ENCODE measurements around the gene BBS7.
A peak's percentile ranks its signal among the peaks of the same experiment; 100 is the strongest.

BBS7 gene

DNA sequence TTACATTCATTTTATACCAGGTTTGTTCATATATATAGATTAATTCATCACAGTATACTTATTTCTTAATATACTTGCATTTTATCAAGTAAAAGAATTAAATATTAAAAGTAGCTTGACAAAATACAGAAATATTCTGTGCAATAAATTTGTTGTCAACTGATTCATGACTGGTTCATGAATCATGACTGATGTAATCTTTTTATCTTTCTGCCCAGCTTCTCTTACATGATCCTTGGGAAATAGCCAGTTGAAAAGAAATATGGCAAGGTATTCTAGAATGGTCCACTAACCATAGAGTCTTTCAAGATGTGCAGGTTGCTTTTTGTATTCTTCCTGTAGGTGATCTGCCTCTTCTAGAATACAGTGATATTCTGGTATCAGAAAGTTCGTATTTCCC is 42.4 kb downstream of the BBS7 start:
- DNase-seq (ENCODE audit: low read depth, low spot score): no peak

DNA sequence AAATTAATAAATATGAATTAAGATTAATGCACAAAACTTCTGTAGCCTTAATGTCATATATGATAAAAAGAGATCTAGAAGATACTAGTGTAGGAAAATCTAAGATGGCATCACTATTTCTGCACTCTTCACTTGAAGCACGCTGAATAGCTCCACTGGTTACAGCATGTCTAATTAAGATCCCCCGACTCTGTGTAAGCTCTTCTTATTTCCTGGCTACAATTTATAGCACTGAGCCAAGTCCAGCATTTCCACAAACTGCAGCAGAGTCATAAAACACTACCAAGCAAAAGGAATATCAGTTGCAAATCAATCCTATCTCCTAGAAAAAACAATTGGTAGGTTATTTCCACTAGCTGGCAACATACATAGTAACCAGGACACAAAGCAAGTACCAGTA is 45.3 kb downstream of the BBS7 start:
- DNase-seq (ENCODE audit: low read depth, low spot score): no peak

- no peak for DNase-seq (ENCODE audit: low read depth, low spot score)
Observed at GRCh38 chr4:121824171-121824527, 46.1 kb downstream of the BBS7 start.

GRCh38 chr4:121823505-121824170 is 46.6 kb downstream of the BBS7 start, which contains the start of gene CCNA2:
Gene CCNA2 (minus strand): TSS chr4:121823883. CDS start chr4:121823628, 255 bp downstream.
- DNase-seq (ENCODE audit: low read depth, low spot score): peak; percentile 98

GRCh38 chr4:121822796-121823504 is 47.3 kb downstream of the BBS7 start:
- DNase-seq (ENCODE audit: low read depth, low spot score): peak; percentile 58

GRCh38 chr4:121822047-121822446 is 48.2 kb downstream of the BBS7 start:
- no peak for DNase-seq (ENCODE audit: low read depth, low spot score)

DNA sequence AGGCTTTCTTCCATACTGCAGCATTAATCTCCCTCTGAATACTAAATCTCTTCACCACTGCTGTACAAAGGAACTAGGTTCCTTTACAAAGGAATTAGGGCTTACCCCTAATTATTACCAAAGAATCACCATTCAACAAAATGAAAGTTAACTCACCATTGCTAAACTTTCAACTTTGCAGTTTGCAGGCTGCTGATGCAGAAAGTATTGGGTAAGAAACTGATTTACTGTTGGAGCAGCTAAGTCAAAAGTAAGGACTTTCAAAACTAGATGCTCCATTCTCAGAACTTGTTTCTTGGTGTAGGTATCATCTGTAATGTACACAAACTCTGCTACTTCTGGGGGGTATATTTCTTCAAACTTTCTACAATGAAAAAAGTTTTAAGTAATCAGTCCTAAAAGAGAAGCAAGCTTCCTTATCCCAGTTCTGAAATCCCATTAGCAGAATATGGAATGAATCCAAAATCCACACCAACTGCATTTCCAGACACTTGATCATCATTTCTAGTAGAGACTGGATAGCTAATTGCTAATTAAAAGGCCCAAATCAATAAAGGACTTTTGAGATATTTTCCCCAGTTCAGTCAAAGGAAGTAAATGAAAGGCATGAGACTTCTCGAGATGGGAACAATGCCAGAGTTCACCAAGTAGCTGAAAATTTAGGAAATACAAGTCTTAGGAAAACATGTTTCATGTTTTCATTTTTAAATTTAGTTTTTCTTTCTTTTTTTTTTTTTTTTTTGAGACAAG is 50.9 kb downstream of the BBS7 start:
- DNase-seq (ENCODE audit: low read depth, low spot score): peak; percentile 75

GRCh38 chr4:121818215-121818614 is 52.1 kb downstream of the BBS7 start:
- no peak for DNase-seq (ENCODE audit: low read depth, low spot score)

GRCh38 chr4:121817701-121818100 is 52.6 kb downstream of the BBS7 start:
- DNase-seq (ENCODE audit: low read depth, low spot score): no peak

- DNase-seq (ENCODE audit: low read depth, low spot score): no peak
Observed at GRCh38 chr4:121817006-121817405, 53.3 kb downstream of the BBS7 start.

DNA sequence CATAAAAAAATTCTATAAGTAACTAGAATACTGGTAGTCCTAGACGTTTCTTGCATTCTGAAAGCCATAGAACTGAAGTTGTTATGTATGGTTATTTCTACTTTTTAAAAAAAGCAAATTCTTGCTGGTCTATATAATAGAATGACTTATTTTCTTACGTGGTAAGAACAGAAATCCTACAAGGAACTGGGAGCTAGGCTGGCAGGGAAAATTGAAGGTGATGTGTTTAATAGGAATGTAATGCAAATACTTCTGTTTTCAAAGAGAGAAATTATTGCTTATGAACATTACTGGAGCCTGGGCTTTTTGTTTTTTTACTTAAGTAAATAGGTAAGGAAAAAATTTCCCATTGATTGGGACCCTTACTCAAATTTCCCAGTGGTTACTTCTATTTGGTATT is 55.5 kb downstream of the BBS7 start:
- DNase-seq (ENCODE audit: low read depth, low spot score): no peak

GRCh38 chr4:121811122-121811521 is 59.2 kb downstream of the BBS7 start:
- DNase-seq (ENCODE audit: low read depth, low spot score): no peak

- no peak for DNase-seq (ENCODE audit: low read depth, low spot score)
Observed at GRCh38 chr4:121806411-121806810, 63.9 kb downstream of the BBS7 start.

DNA sequence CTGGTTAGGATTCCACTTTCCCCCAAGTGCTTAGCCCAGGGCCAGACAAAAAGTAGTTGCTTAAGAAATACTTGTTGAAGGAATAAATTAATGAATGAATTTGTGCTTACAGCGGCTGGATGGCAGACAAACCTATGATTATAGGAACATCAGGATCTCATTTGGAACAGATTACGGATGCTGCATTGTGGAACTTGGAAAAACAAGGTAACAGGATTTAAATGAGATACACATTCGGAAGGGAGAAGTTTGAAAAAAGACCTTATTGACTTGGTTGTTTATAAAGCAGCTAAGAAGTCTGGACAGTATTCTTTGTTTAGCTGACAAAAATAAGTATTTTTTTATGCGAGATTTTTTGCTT is 68.6 kb downstream of the BBS7 start:
- DNase-seq (ENCODE audit: low read depth, low spot score): no peak

- peak; percentile 98 for DNase-seq (ENCODE audit: low read depth, low spot score)
Observed at GRCh38 chr4:121800961-121801714, 69.1 kb downstream of the BBS7 start, which contains the start of gene EXOSC9. Gene EXOSC9 (plus strand): TSS chr4:121801323. CDS start chr4:121801425, 102 bp downstream.

DNA sequence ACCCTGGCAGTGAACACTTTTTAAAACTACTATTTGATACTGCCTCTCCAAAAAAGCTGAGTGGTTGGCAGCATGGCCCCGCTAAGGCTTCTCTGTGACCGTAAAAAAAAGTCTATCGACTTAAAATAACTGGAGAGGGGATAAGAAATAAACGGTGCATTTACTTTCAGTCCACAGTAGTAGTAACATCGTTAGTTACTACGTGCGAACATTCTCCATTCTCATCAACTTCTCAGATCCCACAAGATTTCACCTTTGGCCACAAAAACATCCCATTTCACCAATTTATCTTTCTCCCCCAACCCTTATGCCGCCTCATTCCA is 69.7 kb downstream of the BBS7 start:
- DNase-seq (ENCODE audit: low read depth, low spot score): no peak

GRCh38 chr4:121799867-121800501 is 70.3 kb downstream of the BBS7 start:
- DNase-seq (ENCODE audit: low read depth, low spot score): no peak

GRCh38 chr4:121799208-121799823 is 71.0 kb downstream of the BBS7 start:
- no peak for DNase-seq (ENCODE audit: low read depth, low spot score)

DNA sequence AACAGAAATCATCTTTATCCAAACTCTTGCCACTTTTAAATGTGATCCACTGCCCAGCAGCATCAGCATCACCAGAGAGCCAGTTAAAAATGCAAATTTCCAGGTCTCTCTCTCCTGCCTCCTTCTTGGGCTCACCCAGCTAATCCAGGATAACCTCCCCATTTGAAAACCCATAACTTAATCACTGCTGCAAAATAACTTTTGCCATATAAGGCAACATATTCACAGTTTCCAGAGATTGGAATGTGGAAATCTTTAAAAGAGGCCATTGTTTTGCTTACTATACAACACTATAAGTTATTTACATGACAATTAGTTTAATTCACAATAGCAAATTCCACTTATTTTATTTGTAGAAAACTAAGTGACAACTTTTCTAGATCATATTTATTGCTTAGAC is 74.0 kb downstream of the BBS7 start:
- peak; percentile 26 for DNase-seq (ENCODE audit: low read depth, low spot score)

DNA sequence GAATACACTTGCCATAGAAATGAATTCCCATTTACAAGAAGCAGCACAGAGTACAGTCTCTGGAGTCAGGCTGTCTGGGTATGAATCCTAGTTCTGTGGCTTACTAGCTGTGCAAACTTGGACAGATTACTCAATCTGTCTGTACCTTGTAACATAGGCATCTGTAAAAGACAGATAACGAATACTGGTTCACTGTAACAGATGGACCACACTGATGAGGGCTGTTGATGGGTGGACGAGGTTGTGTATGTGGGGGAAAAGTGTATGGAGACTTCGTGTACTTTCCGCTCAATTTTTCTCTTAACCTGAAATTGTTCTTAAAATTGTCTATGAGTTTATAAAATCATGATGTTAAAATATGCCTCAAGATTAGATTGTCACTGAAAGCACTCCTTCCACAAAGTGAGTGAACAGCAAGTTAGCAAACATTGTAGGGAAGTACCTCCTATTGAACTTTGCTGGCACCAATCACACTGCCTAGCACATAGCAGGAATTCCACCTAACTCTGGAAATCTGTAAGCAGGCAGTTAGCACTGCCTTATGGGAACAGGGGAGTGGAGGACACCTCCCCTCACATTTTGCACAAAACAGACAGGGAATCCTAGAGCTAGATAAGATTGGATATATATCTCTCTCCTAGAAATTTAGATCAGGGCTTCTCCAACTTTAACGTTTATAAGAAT is 75.6 kb downstream of the BBS7 start:
- DNase-seq (ENCODE audit: low read depth, low spot score): peak; percentile 44

GRCh38 chr4:121792966-121793365 is 77.3 kb downstream of the BBS7 start:
- no peak for DNase-seq (ENCODE audit: low read depth, low spot score)
